Measurements from ENCODE around the gene C4orf33.

DNA sequence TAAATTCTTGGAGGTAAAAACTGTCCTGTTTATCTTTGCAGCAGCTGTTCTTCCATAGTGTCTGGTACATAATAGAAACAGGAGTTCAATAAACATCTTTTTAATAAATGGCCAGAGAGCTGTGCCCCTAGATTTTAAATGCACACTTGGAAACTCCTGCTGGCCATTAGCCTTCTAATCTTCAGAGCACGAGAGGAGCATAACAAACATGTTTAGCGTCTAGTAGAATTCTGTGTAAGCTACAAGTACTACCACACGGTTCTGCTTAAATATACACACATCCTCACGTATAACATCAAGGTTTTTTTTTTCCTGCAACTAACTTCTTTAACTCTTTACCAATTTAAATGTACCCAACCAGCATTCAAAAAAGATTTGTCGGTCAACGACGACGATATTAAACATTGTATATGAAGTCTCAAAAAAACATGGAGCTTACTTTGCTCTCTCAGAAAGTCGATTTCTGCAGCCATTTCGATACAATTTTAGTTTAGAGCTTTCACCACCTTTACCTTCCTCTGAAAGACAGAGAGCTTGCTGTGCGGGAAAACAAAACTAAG, 3.2 kb upstream of the C4orf33 start:
- TF ChIP-seq, protein P1, sequence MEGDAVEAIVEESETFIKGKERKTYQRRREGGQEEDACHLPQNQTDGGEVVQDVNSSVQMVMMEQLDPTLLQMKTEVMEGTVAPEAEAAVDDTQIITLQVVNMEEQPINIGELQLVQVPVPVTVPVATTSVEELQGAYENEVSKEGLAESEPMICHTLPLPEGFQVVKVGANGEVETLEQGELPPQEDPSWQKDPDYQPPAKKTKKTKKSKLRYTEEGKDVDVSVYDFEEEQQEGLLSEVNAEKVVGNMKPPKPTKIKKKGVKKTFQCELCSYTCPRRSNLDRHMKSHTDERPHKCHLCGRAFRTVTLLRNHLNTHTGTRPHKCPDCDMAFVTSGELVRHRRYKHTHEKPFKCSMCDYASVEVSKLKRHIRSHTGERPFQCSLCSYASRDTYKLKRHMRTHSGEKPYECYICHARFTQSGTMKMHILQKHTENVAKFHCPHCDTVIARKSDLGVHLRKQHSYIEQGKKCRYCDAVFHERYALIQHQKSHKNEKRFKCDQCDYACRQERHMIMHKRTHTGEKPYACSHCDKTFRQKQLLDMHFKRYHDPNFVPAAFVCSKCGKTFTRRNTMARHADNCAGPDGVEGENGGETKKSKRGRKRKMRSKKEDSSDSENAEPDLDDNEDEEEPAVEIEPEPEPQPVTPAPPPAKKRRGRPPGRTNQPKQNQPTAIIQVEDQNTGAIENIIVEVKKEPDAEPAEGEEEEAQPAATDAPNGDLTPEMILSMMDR (IDR thresholded peaks at IDR 0.05; ENCODE audit: low read depth, low read length): no peak
- TF ChIP-seq EZH2phosphoT487 (IDR thresholded peaks at IDR 0.05; ENCODE audit: low read depth): no peak
